AG04450 (cell line): ENCODE data around the gene DDX1. TPM values are rescaled to one million over a fixed set of nuclear protein-coding genes. Genes with fewer than 3 reads are reported as not detected.

ENCODE experiments used
- CTCF ChIA-PET: fragments of 300-600, 350-600 bp; formaldehyde crosslinking; extraction: SDS; loops from one replicate; lab custom pipeline; 2022; ENCODE audit warnings: antibody characterized with exemption, inconsistent platforms; lab: Charles Lee
- POLR2A ChIA-PET: fragments of 350-600 bp; formaldehyde crosslinking; extraction: SDS; loops from one replicate; lab custom pipeline; 2021; ENCODE audit warnings: antibody characterized with exemption, inconsistent platforms; lab: Yijun Ruan, JAX
- DNase-seq: peaks from one replicate; pipeline ENCODE4 v3.0.0-alpha.2; 2011; ENCODE audit warnings: low read depth, low spot score
- H3K27ac ChIP-seq: one replicate; pipeline ENCODE4 v1.5.1; 2012; ENCODE audit warnings: low read depth, low read length, control low read depth
- H3K27me3 ChIP-seq: one replicate; pipeline ENCODE4 v1.6.0; 2012; ENCODE audit warnings: low read length; ENCODE audit not compliant: control insufficient read depth, insufficient read depth
- H3K4me3 ChIP-seq: 2 replicates; pipeline ENCODE4 v1.5.1; 2011; ENCODE audit warnings: mild to moderate bottlenecking, low read depth, low read length, control low read depth
- H3K9me3 ChIP-seq: 2 replicates; pipeline ENCODE4 v1.5.1; 2012; ENCODE audit warnings: low read length; ENCODE audit not compliant: control insufficient read depth, insufficient read depth
- CTCF ChIP-seq: IDR thresholded peaks from 2 replicates; pipeline ENCODE4 v1.5.1; 2011; ENCODE audit warnings: low read depth, low read length, control low read depth, inconsistent platforms
- polyA plus RNA-seq: library from polyadenylated mRNA; depleted of rRNA; stranded (reverse); fragments of >200 nt; gene quantifications from 2 replicates; pipeline ENCODE4 v1.2.3, GENCODE V29; 2011

Gene DDX1
- polyA plus RNA-seq, 1 experiment, result 171 TPM

- no peak for TF ChIP-seq CTCF
- H3K27me3 ChIP-seq, result peaks cover 6% of the 10 kb centered on the region
- H3K27ac ChIP-seq, result no peak overlapping the region
- ChIA-PET CTCF (no interaction called here), POLR2A (no interaction called here)
- no peak overlapping the region for H3K4me3 ChIP-seq
- DNase-seq, result no peak
- peaks cover 3% of the 10 kb centered on the region; the same call in 1 of the 2 replicates for H3K9me3 ChIP-seq
Observed at GRCh38 chr2:15645300-15645699, 53.6 kb downstream of the DDX1 start.

- CTCF ChIA-PET, result interaction anchor here (0.7 kb wide), 1 partner anchor 9 kb away, joined by 3 read pairs; no protein-coding TSS in a partner anchor
- H3K9me3 ChIP-seq, result peaks cover 3% of the 10 kb centered on the region; the same call in 1 of the 2 replicates
- no peak for TF ChIP-seq CTCF
- peaks cover 6% of the 10 kb centered on the region for H3K27me3 ChIP-seq
- no peak for DNase-seq
- H3K27ac ChIP-seq, result no peak overlapping the region
- POLR2A ChIA-PET, result no interaction called here
- no peak overlapping the region for H3K4me3 ChIP-seq
Observed at GRCh38 chr2:15645720-15646385, 54.2 kb downstream of the DDX1 start.

- POLR2A ChIA-PET, result no interaction called here
- H3K9me3 ChIP-seq, result peaks cover 3% of the 10 kb centered on the region; the same call in 1 of the 2 replicates
- H3K27me3 ChIP-seq, result peaks cover 8% of the 10 kb centered on the region
- H3K4me3 ChIP-seq, result no peak overlapping the region
- no peak for TF ChIP-seq CTCF
- CTCF ChIA-PET, result interaction anchor here (0.7 kb wide), 1 partner anchor 9 kb away, joined by 3 read pairs; no protein-coding TSS in a partner anchor
- DNase-seq, result no peak
- no peak overlapping the region for H3K27ac ChIP-seq
Observed at GRCh38 chr2:15646661-15647060, 55.0 kb downstream of the DDX1 start.

- Histone ChIP-seq H3K9me3 (no peaks in the 10 kb centered on the region; the same call in 1 of the 2 replicates), H3K27me3 (peaks cover 8% of the 10 kb centered on the region), H3K27ac (no peak overlapping the region), H3K4me3 (no peak overlapping the region)
- CTCF ChIA-PET, result no interaction called here
- no peak for DNase-seq
- TF ChIP-seq CTCF, result no peak
- POLR2A ChIA-PET, result no interaction called here
Observed at GRCh38 chr2:15647622-15648590, 56.2 kb downstream of the DDX1 start.
